GM21528 (cell line): Measurements from ENCODE around the gene NFATC2IP.
"Not testable (repeated sequence)": the region's sequence is repeated elsewhere in the genome, so short reads cannot be mapped to it uniquely, and the experiment has no call there.

ENCODE experiments used
- ATAC-seq: cut with Tn5 transposase; IDR thresholded peaks from one replicate; pipeline ENCODE4 v1.9.1; 2021; ENCODE audit warnings: mild to moderate bottlenecking, moderate library complexity; ENCODE audit not compliant: unreplicated experiment, low FRiP score

Gene NFATC2IP

DNA sequence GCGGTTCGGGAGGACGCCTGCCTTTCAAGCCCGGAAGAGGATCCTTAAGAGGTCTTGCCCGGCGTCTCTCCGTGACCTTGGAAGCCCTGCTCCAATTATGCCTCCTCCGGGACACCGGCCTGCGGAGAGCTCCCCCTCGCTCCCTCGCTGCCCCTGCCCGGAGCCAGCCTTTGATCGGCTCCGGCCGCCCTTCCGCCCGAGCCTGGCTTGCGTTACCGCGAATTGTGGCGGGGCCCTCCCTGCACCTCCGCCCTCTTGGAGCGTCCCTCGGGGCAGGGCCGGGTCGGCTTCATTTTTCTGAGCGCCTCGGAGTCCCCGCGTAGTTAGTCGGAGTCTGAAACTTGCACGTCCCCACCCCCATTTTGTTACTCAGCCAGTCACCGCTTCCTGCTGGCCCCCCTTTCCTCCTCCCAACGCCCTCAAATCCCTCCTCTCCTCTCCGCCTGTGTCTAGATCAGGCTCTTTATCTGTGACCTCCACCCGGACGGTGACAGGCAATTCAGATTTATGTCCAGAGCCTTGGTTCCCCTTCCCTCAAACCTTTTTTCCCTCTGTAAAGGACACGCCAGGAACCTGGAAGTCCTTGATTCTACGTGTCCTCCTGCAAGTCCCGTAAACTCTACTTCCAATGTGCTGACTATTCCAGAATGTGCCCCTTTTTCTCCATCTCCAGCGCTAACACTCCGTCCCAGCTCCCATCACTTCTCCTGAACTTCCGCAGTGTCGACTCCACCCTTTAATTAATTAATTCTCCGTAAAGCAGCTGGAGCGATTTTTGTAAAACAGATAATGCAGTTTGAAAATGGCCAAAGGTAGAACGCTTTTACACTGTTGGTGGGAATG lies 25.1 kb upstream of the NFATC2IP start:
- peak; percentile 30 for ATAC-seq

DNA sequence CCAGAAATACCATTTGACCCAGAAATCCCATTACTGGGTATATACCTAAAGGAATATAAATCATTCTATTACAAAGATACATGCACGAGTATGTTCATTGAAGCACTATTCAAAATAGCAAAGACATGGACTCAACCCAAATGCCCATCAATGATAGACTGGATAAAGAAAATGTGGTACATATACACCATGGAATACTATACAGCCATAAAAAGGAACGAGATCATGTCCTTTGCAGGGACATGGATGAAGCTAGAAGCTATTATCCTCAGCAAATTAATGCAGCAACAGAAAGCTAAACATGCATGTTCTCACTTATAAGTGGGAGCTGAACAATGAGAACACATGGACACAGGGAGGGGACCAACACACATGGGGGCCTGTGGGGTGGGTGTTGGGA lies 24.5 kb upstream of the NFATC2IP start:
- ATAC-seq: not testable (repeated sequence)

DNA sequence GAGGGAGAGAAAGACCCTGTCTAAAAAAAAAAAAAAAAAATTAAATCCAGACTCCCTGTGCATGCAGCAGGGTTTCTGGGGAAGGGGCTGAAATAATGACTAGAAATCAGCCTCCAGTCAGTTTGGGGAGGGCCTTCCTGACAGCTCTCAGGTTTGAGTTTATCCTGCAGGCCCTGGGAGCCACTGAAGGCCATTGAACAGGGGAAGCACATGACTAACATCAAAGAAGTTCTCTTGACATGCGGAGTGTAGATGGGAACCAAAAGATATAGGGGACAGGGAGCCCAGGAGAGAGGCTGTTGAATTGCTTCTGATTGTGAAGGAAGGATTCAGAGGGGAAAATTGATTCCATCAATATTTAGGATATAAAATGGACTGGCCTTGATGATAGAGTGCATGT lies 22.9 kb upstream of the NFATC2IP start:
- no peak for ATAC-seq

DNA sequence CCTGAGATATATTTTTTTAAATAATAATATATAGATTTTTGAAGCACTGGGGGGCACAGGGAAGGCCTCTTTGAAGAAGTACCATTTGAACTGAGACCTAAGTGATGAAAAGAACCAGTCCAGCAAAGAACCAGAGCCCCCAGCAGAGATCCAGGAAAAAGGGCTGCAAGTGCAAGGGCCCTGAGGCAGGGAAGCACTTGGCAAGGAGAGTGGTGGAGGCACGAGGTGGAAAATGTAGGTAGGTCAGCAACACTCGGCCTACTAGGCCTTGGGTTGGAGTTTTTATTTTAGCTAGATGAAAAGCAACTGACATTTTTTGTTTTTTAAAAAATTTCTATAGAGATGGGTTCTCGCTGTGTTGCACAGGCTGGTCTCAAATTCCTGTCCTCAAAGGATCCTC lies 20.5 kb upstream of the NFATC2IP start:
- ATAC-seq: no peak

DNA sequence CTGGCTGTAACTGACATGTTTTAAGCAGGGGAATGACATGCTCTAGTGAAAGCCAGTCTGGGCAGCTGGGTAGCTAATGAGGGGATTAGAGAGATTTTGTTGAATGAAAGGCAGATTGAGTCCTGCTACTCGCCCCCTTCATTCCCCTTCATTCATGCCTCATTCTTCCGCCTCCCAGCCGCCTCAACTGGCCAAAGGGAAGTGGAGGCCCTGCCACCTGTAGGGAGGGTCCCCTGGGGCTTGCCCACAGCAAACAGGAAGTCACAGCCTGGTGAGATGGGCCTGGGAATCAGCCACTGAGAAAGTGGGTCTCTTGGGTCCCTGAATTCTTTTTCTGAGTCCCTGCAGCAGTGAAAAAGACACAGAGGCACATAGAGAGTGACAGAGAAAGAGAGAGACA lies 20.1 kb upstream of the NFATC2IP start:
- no peak for ATAC-seq

DNA sequence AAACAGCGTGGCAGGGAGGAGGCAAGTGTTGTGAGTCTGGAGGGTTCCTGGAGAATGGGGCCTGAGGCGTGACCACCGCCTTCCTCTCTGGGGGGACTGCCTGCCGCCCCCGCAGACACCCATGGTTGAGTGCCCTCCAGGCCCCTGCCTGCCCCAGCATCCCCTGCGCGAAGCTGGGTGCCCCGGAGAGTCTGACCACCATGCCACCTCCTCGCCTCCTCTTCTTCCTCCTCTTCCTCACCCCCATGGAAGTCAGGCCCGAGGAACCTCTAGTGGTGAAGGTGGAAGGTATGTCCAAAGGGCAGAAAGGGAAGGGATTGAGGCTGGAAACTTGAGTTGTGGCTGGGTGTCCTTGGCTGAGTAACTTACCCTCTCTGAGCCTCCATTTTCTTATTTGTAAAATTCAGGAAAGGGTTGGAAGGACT lies 18.9 kb upstream of the NFATC2IP start, which contains the start of gene CD19:
Gene CD19, plus strand, starts transcription at position 171 of the 425 bp plus-strand sequence. Its CDS starts 30 bp downstream, at position 201.
- ATAC-seq: no peak

DNA sequence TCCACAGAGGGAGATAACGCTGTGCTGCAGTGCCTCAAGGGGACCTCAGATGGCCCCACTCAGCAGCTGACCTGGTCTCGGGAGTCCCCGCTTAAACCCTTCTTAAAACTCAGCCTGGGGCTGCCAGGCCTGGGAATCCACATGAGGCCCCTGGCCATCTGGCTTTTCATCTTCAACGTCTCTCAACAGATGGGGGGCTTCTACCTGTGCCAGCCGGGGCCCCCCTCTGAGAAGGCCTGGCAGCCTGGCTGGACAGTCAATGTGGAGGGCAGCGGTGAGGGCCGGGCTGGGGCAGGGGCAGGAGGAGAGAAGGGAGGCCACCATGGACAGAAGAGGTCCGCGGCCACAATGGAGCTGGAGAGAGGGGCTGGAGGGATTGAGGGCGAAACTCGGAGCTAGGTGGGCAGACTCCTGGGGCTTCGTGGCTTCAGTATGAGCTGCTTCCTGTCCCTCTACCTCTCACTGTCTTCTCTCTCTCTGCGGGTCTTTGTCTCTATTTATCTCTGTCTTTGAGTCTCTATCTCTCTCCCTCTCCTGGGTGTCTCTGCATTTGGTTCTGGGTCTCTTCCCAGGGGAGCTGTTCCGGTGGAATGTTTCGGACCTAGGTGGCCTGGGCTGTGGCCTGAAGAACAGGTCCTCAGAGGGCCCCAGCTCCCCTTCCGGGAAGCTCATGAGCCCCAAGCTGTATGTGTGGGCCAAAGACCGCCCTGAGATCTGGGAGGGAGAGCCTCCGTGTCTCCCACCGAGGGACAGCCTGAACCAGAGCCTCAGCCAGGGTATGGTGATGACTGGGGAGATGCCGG lies 18.2 kb upstream of the NFATC2IP start:
- ATAC-seq: no peak

DNA sequence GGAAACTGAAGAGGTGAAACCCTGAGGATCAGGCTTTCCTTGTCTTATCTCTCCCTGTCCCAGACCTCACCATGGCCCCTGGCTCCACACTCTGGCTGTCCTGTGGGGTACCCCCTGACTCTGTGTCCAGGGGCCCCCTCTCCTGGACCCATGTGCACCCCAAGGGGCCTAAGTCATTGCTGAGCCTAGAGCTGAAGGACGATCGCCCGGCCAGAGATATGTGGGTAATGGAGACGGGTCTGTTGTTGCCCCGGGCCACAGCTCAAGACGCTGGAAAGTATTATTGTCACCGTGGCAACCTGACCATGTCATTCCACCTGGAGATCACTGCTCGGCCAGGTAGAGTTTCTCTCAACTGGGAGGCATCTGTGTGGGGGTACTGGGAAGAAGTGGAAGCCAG lies 17.6 kb upstream of the NFATC2IP start:
- no peak for ATAC-seq

DNA sequence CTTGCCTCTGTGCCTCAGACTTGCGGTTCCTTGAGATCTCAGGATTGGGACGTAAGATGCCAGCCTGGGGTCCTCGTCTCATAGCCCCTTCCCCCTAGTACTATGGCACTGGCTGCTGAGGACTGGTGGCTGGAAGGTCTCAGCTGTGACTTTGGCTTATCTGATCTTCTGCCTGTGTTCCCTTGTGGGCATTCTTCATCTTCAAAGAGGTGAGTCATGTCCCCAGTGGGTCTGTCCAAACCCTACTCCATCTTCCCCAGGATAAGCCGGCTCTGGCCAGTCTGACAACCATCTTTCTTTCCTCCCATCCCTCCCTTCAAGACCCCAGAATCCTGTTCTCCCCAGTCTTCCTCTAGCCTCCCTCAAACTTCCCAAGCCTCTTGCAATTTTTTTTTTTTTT lies 15.4 kb upstream of the NFATC2IP start:
- ATAC-seq: no peak

DNA sequence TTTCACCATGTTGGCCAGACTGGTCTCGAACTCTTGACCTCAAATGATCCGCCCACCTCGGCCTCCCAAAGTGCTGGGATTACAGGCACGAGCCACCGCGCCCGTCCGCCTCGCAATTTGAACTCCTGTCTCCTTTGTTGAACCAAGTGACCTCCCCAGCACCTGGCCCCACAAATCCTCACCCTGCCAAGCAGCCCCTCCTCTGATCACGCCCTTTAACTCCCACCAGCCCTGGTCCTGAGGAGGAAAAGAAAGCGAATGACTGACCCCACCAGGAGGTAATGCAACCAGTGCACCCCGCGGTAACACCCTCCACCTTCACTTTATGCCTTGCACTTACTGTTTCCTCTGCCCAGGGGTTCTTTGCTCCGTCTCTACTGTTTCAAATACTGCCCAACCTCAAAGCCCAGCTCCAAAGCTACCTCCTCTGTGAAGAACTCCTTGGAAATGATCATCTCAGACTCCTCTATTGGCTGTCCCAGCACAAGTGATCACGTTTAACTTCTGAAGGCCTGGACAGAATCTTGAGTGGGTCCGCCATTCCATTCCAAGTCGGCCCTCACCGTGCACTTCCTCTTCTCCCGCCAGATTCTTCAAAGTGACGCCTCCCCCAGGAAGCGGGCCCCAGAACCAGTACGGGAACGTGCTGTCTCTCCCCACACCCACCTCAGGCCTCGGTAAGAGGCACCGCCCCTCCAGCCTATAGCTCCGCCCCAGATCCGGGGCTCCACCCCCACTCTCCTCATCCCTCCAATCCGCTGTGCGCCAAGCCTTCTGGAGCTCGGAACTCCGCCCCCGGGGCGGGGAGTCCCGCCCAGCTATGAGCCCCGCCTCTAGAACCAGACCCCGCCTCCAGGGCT lies 14.6 kb upstream of the NFATC2IP start:
- ATAC-seq: no peak

DNA sequence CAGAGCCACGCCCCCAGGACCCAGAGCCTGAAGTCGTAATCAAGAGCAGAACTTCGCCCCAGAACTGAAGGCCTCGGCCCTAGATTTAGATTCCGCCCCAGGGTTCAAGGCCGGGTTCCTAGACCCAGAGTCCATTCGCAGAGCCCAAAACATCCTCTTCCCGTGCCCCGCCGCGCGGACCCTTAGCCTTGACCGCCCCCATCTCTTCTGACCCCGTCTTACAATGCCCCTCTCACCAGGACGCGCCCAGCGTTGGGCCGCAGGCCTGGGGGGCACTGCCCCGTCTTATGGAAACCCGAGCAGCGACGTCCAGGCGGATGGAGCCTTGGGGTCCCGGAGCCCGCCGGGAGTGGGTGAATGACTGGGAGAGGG lies 14.0 kb upstream of the NFATC2IP start:
- ATAC-seq: no peak

DNA sequence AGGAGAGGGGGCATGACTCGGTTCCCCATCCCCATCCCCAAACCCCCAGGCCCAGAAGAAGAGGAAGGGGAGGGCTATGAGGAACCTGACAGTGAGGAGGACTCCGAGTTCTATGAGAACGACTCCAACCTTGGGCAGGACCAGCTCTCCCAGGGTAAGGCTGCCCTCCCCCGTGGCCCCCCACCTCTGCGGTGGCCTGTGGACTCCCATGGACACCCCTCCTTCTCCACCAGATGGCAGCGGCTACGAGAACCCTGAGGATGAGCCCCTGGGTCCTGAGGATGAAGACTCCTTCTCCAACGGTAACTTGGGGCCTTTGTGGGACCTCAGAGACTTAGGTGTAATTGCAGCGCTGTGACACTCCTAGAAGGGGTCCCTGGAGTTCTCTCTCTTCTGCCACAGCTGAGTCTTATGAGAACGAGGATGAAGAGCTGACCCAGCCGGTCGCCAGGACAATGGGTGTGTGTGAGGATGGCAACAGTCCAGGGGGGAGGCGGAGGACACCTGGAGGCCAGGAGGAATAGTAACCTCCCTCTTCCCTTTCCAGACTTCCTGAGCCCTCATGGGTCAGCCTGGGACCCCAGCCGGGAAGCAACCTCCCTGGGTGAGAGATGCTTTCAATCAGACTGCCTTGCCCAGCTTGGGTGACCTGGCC lies 13.4 kb upstream of the NFATC2IP start:
- no peak for ATAC-seq

DNA sequence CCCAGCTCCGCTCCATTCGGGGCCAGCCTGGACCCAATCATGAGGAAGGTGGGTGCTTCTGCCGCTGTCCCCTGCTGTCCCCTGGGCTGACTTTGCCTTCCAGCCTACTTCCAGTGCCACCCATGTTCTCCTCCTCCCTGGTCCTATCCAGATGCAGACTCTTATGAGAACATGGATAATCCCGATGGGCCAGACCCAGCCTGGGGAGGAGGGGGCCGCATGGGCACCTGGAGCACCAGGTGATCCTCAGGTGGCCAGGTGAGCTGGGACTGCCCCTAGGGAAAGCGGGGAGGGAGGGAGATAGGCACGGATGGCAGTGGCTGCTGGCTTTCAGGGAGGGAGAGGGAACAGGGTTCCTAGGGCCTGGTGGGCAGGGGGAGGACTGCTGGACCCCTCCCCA lies 12.0 kb upstream of the NFATC2IP start:
- no peak for ATAC-seq

DNA sequence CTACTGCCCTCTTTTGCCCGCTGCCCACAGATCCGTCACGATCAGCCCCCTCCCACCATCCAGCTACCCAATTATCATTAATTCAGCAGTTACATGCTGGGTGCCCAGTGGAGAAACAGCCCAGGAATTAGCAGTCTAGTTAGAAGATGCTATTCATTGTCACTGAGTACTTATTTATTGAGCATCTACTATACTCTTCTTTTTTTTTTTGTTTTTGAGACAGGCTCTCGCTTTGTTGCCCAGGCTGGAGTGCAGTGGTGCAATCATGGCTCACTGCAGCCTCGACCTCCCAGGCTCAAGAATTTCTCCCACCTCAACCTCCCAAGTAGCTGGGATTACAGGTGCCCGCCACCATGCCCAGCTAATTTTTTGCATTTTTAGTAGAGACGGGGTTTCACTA lies 10.9 kb upstream of the NFATC2IP start:
- ATAC-seq: not testable (repeated sequence)

DNA sequence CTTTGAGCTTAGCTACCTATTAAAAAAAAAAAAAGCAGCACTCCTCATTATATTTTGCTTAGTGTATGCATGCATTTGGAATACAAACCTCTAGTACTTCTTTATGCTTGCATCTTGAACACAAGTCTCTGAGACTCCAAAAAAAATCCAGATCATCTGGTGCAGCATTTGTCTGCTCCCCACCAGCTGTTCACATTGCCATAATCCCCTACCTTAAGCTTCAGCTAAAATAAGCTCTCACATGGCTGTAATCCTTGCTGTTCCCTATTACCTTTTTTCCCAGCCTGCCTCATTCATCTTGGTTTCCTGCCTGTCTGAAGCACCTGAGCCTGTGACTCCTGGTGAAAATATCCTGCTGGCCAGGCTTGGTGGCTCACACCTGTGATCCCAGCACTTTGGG lies 7.5 kb upstream of the NFATC2IP start:
- no peak for ATAC-seq

DNA sequence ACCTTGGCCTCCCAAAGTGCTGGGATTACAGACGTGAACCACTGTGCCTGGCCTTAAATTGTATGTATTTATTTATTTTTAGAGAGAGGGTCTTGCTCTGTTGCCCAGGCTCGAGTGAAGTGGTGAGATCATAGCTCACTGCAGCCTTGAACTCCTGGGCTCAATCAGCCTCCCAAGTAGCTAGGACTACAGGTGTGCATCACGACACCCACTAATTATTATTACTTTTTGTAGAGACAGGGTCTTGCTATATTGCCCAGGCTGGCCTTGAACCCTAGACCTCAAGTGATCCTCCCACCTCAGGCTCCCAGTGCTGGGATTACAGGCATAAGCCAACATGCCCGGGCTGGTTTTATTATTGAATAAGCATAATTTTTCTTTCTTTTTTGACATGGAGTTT lies 4.1 kb upstream of the NFATC2IP start:
- ATAC-seq: no peak

DNA sequence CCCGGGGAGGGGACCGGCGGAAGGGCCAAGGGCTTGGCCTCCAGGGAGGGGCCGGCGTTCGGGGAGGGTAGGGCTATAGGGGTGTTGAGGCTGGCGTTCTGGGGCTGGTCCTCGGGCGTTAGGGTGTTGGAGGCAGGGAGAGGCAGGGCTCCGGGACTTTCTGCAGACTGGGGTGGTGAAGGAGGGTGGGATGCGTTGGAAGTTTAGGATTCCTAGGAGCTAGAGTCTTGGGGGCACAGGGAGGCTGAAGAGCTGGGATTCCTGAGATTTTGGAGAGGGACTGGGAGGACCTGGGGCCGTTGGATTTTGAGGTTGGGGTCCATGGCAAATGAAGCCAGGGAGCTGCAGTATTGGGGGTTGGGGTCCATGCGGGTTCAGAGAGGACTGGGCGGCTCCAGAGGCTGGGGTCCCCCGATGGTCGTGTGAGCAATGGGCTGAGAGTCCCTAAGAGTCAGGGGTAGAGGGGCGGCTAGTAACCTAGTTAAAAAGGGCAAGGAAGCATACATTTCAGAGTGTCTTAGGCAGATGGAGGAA lies 740 bp downstream of the NFATC2IP start:
- ATAC-seq: no peak

DNA sequence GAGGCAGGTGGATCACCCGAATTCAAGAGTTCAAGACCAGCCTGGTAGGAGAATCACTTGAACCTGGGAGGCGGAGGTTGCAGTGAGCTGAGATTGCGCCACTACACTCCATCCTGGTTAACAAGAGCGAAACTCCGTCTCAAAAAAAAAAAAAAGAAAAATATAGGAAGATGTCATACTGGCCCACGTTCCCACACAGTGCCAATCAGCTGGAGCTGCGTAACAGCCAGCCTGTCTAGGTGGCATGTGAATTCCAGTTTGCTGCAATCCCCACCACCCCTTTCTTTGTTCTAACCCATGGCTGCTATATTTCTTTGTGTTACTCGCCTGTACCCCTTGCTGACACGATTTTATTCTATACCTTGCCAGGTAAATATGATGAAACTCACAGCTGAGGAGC lies 7.5 kb downstream of the NFATC2IP start:
- ATAC-seq: no peak

DNA sequence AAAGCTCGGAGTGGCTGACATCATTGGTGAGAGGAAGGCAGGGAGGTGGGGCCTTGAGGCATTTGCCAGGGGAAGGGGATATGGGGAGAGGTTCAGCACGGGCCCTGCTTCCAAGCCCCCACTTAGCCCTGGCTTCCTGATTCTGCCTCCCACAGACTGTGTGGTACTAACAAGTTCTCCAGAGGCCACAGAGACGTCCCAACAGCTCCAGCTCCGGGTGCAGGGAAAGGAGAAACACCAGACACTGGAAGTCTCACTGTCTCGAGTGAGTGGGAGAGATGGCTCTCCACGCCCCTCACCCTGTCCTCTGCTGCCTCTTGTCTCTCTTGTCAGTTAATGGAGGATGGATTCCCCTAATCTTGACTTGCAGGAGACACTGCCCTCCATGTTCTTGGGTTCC lies 8.1 kb downstream of the NFATC2IP start:
- no peak for ATAC-seq

DNA sequence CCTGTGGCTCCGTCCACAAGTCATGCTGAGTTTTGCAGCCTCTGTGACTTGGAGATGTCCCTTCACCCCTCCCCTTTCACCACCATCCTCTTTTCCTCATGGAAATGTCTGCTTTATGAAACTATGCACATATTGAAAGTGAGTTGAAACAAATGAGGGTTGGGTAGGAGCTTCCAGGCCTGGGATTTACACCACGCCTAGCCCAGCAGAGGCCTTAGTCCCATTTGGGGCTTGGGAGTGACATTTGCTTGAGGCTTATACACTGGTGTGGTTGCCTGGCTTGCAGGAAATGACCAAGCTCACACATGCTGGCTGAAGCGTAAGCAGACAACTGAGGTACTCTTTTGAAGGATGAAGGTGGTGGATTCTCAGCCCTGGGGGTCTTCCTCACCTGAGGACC lies 13.3 kb downstream of the NFATC2IP start:
- no peak for ATAC-seq
